HG03280 (cell line): ENCODE measurements around the gene SHQ1.
"Not testable (repeated sequence)": the region's sequence is repeated elsewhere in the genome, so short reads cannot be mapped to it uniquely, and the experiment has no call there.

Experiments
- ATAC-seq: cut with Tn5 transposase; IDR thresholded peaks from one replicate; pipeline ENCODE4 v1.9.1; 2021; ENCODE audit warnings: mild to moderate bottlenecking, moderate library complexity; ENCODE audit not compliant: unreplicated experiment

The SHQ1 gene

GRCh38 chr3:72722930-72723726, 125.1 kb downstream of the SHQ1 start:
- ATAC-seq = no peak

GRCh38 chr3:72721683-72722381, 126.4 kb downstream of the SHQ1 start:
- no peak for ATAC-seq

- no peak for ATAC-seq
These were observed 127.7 kb downstream of the SHQ1 start for GRCh38 chr3:72720566-72720965.

- ATAC-seq = no peak
These were observed 129.1 kb downstream of the SHQ1 start for GRCh38 chr3:72719137-72719536.

- not testable (repeated sequence) for ATAC-seq
These were observed 134.1 kb downstream of the SHQ1 start for GRCh38 chr3:72714135-72714534.

DNA sequence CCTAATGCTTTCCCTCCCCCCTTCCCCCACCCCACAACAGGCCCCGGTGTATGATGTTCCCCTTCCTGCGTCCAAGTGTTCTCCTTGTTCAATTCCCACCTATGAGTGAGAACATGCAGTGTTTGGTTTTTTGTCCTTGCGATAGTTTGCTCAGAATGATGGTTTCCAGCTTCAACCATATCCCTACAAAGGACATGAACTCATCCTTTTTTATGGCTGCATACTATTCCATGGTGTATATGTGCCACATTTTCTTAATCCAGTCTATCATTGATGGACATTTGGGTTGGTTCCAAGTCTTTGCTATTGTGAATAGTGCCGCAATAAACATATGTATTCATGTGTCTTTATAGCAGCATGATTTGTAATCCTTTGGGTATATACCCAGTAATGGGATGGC, 137.8 kb downstream of the SHQ1 start:
- not testable (repeated sequence) for ATAC-seq

- no peak for ATAC-seq
These were observed 139.8 kb downstream of the SHQ1 start for GRCh38 chr3:72708441-72708840.

GRCh38 chr3:72702997-72703396, 145.2 kb downstream of the SHQ1 start:
- ATAC-seq = no peak

DNA sequence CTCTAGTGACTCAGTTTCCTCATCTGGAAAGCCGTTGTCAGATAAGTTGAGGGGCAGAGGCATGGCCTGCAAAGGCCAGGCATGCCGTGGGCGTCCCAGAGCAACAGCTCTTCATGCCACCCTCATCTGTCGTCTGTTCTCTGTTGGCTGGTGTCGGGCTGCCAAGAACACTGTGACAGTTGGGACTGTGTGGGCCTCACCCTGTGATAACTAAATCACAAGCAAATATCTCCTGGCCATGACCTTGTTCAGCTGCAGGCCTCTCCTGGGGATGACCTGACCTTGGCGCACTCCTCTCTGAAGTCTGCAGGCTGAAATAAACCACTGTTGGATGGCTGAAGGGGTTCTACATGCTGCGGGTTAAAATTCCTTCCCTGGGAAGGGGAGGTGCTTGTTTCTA, 145.9 kb downstream of the SHQ1 start:
- no peak for ATAC-seq

GRCh38 chr3:72700106-72700505, 148.1 kb downstream of the SHQ1 start:
- no peak for ATAC-seq

- ATAC-seq = no peak
These were observed 148.6 kb downstream of the SHQ1 start for GRCh38 chr3:72699631-72700030.
